HG03469 (cell line): ENCODE data around the gene RAET1G.
"Not testable (repeated sequence)": the region's sequence is repeated elsewhere in the genome, so short reads cannot be mapped to it uniquely, and the experiment has no call there.

Experiments used
- ATAC-seq: cut with Tn5 transposase; IDR thresholded peaks from one replicate; pipeline ENCODE4 v1.9.1; 2021; ENCODE audit warnings: mild to moderate bottlenecking, moderate library complexity, moderate number of reproducible peaks; ENCODE audit not compliant: unreplicated experiment

RAET1G gene

DNA sequence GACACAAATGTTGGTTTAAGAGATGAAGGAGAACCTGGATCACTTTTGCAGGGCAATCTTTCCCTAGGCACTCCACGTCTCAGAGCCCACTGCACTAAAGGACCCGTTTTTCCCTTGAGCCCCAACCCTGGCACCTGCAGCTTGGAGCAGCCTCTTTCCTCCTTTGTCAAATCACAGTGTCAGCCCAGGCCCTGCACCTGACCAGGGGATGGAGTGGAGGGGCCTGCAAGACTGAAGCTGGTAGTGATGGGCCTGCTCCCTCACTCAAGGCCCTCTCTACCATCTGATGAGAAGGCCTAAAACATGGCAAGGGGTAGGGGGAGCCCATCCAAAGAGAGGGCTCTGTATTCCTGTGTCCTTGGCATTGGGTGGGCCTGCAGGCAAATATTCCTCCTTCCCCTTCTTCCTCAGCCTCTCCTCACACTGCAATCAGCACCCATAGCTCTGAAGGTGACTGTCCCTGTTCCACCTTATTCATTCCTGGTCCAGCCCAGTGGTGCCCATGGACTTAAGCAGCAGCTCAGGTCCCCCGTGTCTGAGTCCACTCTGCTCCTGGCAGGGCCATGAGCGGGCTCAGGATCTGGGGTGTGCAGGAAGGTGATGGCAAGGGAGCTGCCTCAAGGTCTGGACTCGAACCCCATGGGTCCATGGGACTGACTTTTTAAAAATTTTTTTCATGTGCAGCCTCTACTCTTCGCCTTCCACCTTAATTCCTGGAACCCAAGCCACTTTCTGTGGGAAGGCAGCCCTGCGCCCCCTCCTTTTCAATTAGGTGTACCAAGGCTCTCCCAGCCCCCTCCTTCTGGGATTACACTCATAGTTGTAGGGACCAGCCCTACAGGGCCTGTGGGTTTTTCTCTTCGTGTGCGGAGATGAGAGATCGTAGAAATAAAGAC lies 6.7 kb downstream of the RAET1G start:
- ATAC-seq = no peak

DNA sequence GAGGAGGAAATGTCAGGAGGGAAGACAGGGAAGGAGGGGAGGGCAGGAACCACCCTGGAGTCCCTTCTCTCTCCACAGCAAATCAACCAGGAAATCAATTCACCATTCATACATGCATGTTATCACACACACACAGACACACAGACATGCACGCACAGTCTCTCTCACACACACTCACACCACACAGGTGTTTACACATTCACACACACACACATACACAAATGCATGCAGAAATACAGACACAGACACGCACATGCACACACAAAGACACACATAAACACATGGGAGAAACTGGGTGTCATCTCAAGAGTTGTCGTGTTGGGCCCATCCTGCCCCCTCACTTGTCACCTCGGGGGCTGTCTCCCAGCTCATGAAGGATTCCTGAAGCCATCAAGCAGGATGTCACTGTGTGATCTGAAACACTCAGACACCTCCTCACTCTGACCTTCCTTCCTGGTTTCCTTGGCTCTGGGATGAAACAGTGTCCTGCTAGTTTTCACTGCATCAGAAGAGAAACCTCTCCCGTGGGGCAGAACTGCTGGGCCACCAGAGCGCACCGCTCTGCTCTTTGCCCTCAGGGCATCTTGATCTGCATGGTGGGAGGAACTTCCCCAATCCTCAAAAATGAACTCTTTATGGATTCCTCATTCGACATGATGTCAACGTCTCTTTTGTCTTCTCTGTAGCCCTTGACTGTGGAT lies 9.2 kb downstream of the RAET1G start:
- no peak for ATAC-seq

- no peak for ATAC-seq
Measured at GRCh38 chr6:149913085-149913484, 9.8 kb downstream of the RAET1G start.

DNA sequence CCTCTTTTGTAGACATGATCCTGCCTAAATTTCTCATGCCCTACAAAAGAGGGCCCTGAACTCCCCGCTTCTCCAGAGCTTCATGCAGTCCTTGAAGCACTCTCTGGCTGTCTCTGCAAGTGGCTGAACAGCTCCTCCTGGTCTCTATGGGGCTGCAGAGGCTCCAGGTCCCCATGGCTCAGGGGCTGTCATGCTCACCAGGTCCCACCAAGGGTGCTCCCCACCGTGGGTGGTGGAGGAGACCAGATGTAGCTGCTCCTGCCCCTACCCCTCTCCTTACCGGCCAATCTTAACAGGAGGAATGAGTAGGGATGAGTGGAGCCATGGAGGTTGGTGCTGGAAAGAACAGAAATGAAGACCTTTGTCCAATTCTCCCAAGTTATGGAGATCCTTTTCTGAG lies 10.2 kb downstream of the RAET1G start:
- not testable (repeated sequence) for ATAC-seq

DNA sequence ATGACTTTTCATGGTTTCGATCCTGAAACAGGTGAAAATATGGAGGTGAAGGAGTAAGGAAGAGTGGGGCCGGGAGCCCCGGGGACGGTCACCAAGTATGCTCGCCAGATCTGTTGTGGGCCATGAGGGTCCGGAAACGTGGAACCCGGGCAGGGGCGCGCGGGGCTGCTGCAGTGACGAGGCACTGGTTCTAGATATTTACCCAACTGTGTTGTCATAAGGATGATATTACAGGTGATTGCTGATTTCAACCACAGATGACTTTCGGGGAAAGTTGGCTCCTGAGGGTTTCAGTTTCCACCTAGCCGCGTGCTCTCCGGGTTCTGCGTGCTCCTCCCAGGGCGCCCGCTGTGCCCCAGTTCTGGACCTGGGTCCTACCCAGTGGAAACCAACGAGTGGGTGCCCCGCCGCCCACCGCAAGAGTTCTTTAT lies 12.2 kb downstream of the RAET1G start:
- ATAC-seq = no peak

DNA sequence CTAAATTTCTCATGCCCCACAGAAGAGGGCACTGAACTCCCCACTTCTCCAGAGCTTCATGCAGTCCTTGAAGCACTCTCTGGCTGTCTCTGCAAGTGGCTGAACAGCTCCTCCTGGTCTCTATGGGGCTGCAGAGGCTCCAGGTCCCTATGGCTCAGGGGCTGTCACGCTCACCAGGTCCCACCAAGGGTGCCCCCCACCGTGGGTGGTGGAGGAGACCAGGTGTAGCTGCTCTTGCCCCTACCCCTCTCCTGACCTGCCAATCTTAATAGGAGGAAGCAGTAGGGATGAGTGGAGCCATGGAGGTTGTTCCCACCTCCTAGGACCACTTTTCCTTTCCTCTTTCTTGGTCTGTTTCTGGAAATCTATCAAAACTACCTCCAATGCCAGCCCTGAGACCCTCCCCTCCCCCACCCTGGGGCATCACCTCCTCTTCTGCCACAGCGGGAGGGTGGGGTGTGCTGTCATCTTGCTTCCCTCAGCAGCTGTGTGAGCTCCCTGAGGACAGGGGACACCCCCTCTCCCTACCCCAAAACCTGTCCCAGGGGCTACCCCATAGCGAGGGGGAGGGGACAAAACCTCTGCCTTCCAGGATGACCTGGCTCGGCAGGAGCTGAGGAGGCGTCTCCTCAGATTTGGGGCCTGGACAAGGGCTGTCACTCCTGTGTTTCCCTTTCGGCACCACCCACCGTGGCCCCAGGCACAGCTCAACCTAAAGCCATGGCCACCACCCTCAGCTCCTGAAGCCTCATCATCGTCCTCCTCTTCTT lies 13.0 kb downstream of the RAET1G start:
- no peak for ATAC-seq

DNA sequence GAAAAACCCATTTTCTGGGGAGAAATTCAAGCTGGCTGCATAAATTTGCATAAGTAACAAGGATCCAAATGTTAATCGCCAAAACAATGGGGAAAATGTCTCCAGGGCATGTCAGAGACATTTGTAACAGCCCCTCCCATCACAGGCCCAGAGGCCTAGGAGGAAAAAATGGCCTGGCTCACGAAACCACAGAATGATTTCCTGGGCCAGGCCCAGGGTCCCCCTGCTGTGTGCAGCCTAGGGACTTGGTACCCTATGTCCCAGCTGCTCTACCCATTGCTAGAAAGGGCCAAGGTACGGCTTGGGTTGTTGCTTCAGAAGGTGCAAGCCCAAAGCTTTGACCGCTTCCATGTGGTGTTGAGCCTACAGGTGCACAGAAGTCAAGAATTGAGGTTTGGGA lies 14.4 kb downstream of the RAET1G start:
- not testable (repeated sequence) for ATAC-seq

DNA sequence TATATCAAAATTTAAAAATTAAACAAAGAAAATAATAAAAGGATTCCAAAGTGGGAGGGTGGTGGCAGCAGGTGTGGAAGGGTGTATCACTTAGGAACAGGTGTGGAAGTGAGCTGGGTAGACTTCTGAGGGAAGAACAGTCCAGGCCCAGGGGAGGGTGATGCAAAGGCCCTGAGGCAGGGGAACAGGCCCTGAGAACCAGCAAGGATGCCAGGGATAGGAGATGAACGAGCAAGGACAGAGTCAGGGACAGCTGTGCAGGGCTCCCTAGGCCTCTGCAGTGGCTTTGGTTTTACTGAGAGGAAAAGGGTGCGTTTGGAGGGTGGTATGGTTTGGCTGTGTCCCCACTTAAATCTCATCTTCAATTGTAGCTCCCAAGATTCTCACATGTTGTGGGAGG lies 15.6 kb downstream of the RAET1G start:
- no peak for ATAC-seq

GRCh38 chr6:149906405-149906804 lies 16.5 kb downstream of the RAET1G start:
- no peak for ATAC-seq

DNA sequence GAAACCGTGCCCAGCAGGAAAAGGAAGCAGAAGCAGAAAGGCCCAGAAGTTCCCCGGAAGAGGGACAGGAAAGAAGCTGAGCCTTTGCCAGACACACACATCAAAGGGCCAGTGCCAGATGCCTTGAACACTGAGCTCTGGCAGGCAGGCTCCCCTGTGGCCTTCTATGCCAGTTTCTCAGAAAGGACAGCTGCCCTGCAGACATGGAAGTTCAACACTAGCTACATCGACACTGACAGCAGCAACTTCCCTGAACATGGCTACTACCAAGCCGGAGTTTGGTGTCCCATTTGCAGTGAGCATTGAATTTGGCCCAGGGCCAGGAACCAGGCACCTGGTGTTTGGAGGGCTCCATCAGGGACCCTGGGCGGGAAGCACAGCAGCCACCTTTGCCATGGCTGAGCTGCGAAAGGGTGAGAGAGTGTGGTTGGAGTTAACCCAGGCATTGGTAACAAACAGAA lies 17.0 kb downstream of the RAET1G start:
- no peak for ATAC-seq

GRCh38 chr6:149905371-149905910 lies 17.5 kb downstream of the RAET1G start:
- ATAC-seq = no peak

- ATAC-seq = no peak
Measured at GRCh38 chr6:149904661-149905370, 18.1 kb downstream of the RAET1G start.

DNA sequence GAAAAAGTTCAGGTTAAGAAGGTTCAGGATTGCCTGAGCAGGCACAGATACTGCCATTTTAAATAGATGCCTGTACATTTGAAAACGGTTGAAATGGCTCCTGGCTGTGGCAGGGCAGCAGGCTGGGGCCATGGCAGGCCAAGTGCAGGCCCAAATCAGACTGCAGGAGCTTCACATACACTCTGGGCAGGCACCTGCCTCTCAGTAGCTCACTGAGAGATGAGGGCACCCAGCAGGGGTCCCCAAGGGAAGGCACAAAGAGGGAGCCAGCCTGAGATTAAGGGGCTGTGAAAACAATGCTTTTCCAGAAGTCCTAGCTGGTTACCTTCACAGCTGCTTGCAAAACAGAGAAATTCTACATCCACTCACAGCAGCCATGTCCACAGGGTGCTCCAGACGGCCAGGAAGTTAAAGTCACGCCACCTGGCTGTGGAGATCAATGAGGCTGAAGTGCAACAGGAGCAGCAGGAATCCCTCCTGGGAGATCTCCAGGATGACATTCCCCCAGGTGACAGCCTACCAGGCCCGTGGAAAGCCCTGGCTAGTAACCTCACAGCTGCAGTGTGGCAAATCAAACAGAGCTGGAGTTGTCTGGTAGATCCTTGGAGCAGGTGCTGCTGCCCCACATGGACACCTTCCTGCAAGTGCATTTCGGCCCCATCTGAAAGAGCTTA lies 18.8 kb downstream of the RAET1G start:
- ATAC-seq = no peak

DNA sequence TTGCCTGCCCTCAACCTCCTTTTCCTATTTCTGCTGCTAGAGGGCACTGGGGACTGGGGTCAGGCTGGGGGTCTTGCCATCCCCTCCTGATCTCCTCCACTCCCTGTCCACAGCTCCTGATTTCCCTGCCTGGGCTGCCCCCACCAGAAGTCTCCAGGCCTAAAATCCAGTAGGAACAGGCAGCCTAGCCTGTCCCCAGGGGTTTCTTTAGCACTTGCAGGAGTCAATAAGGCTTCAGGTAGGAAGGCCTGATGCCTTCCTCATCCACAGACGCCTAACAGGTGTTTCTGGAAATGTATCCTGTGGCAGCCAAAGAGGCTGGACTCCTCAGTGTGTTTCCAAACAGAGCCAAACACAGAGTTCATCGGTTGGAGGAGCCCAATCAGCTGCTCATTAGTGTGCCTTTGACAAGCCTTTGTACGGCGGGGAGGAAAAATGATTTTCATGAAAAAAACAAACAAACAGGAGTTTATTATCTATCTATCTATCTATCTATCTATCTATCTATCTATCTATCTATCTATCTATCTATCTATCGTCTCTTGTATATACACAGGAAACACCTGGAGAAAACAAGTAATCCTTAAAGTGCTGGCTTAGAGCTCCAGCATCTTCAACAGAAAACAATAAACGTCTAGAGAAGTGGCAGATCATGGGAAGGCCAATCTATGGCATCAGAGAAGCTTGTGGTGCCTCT lies 21.3 kb downstream of the RAET1G start:
- ATAC-seq = no peak

- no peak for ATAC-seq
Measured at GRCh38 chr6:149900620-149901443, 22.1 kb downstream of the RAET1G start.

DNA sequence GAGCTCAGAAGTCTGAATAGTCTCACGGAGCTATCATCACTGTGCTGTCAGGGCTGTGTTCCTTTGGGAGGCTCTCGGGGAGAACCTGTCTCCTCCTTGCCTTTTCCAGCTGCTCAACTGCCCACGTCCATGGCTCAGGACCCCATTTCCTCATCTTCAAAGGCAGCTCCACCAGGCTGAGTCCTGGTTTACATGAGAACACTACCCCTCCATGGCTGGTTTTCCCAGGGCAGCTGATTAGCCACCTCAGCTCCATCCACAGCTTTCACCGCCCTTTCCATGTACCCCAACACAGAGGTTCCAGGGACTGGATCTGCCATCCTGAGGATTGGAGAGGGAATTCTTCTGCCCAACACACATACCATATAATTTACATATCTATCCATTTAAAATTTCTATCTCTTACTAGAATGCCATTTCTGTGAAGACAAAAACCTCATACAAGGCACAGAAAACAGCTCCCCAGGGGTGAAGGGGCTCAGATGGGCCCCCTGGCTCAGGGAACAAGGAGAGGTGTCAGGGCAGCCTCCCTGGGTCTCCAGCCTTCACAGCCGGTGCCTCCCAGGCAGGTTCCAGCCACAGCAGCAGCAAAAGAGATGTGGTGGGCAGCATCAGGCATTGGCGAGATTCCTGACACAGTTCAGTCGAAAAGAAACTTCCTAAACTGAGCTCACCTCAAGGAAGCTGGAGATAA lies 22.8 kb downstream of the RAET1G start:
- no peak for ATAC-seq

- no peak for ATAC-seq
Measured at GRCh38 chr6:149899486-149899885, 23.4 kb downstream of the RAET1G start.

GRCh38 chr6:149898966-149899365 lies 24.0 kb downstream of the RAET1G start:
- ATAC-seq = no peak
